NB4 (cell line): Measurements from ENCODE around the gene FAM186B.

Experiments
- POLR2A ChIP-seq: IDR thresholded peaks from 2 replicates; pipeline ENCODE4 v1.6.1; 2011; ENCODE audit warnings: mild to moderate bottlenecking; ENCODE audit not compliant: insufficient read length; ENCODE audit errors: extremely low read depth
- TF ChIP-seq, protein P1 (sequence below): IDR thresholded peaks from one replicate; pipeline ENCODE4 v1.5.1; 2012; ENCODE audit warnings: low read depth, low read length
- TF ChIP-seq, protein P2 (sequence below): IDR thresholded peaks from 2 replicates; pipeline ENCODE4 v1.6.1; 2011; ENCODE audit warnings: low read depth, low read length

DNA sequence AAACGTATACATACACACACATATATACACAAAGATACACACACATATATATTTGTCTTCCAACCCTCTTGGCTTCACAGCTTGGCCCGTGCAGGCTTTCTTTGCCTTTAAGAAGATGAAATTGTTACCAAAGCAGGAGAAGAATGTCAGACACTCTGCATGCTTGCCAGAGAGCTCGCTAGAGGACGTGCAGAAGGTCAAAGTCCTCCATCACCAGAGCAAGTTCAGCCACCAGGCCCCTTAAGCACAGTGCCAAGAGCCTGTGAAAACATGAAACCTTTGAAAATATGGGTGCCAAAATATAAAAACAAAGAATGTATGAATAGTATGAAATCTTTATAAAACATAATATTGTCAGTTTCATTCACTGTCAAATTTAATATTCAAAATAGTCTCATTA lies 22.6 kb downstream of the FAM186B start:
- TF ChIP-seq, protein P1, sequence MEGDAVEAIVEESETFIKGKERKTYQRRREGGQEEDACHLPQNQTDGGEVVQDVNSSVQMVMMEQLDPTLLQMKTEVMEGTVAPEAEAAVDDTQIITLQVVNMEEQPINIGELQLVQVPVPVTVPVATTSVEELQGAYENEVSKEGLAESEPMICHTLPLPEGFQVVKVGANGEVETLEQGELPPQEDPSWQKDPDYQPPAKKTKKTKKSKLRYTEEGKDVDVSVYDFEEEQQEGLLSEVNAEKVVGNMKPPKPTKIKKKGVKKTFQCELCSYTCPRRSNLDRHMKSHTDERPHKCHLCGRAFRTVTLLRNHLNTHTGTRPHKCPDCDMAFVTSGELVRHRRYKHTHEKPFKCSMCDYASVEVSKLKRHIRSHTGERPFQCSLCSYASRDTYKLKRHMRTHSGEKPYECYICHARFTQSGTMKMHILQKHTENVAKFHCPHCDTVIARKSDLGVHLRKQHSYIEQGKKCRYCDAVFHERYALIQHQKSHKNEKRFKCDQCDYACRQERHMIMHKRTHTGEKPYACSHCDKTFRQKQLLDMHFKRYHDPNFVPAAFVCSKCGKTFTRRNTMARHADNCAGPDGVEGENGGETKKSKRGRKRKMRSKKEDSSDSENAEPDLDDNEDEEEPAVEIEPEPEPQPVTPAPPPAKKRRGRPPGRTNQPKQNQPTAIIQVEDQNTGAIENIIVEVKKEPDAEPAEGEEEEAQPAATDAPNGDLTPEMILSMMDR = no peak
- TF ChIP-seq POLR2A = no peak
- TF ChIP-seq, protein P2, sequence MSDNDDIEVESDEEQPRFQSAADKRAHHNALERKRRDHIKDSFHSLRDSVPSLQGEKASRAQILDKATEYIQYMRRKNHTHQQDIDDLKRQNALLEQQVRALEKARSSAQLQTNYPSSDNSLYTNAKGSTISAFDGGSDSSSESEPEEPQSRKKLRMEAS = no peak
